Measurements from ENCODE around the gene IL2RG.
A peak's percentile ranks its signal among the peaks of the same experiment; 100 is the strongest.

The IL2RG gene

GRCh38 chrX:71068044-71068918 lies 43.1 kb downstream of the IL2RG start, which contains the start of gene SNX12:
TSS of gene SNX12 (minus strand) at chrX:71068334. CDS start at chrX:71068306, 28 bp downstream.
- peak; percentile 80 for DNase-seq

- DNase-seq, result no peak
Observed at GRCh38 chrX:71067712-71068043, 43.7 kb downstream of the IL2RG start.

GRCh38 chrX:71067089-71067488 lies 44.3 kb downstream of the IL2RG start:
- no peak for DNase-seq

GRCh38 chrX:71060127-71060526 lies 51.2 kb downstream of the IL2RG start:
- no peak for DNase-seq

DNA sequence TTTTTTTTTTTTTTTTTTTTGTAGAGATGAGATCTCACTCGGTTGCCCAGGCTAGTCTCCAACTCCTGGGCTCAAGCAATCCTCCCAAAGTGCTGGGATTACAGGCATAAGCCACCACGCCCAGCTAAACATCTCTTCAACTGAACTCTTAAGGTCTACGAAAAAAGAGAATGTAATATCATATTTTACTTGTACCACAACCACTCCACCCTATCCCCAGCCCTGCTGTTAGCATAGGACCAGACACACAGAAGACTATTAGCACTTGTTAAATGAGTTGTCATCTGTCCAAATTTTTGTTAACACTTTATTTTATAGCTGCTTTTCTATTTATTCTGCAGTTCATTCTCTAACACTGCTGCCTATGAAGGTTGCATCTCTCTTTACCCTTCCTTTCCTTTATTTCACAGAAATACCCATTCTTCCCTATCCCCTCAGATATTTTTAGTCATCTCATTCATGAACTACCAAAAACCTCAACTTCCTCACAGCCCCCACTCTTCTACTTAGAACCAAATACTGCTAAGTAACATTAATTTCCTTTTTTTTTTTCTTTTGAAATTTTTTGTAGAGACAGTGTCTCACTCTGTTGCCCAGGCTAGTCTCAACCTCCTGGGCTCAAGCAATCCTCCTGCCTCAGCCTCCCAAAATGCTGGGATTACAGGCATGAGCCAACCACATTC lies 53.4 kb downstream of the IL2RG start:
- no peak for DNase-seq

All from effector CD4-positive, alpha-beta T cell (primary cell).